COLO668 (cell line): ENCODE results near the gene CXCL10.

ENCODE experiments used
- DNase-seq: peaks from one replicate; lab custom pipeline; 2025; ENCODE audit not compliant: unreplicated experiment; lab: John Stamatoyannopoulos, UW

Gene CXCL10

GRCh38 chr4:75995727-75996126 lies 27.6 kb downstream of the CXCL10 start:
- no peak for DNase-seq

- DNase-seq = no peak
These were observed 30.8 kb downstream of the CXCL10 start for GRCh38 chr4:75992462-75992861.

- no peak for DNase-seq
These were observed 33.3 kb downstream of the CXCL10 start for GRCh38 chr4:75989846-75990528.

GRCh38 chr4:75985116-75985515 lies 38.2 kb downstream of the CXCL10 start:
- DNase-seq = no peak

GRCh38 chr4:75980576-75980975 lies 42.7 kb downstream of the CXCL10 start:
- no peak for DNase-seq

GRCh38 chr4:75976177-75976576 lies 47.1 kb downstream of the CXCL10 start:
- DNase-seq = no peak

- DNase-seq = no peak
These were observed 49.5 kb downstream of the CXCL10 start for GRCh38 chr4:75973766-75974165.
